HFF-Myc (cell line): ENCODE data around the gene RPS16.

Experiments
- DNase-seq: peaks from one replicate; pipeline ENCODE4 v3.0.0-alpha.2; 2011; ENCODE audit warnings: low read depth; ENCODE audit errors: extremely low read depth
- H3K4me3 ChIP-seq: replicated peaks from 2 replicates; pipeline ENCODE4 v1.5.1; 2011; ENCODE audit warnings: low read depth, mild to moderate bottlenecking, control low read depth, low read length
- CTCF ChIP-seq: IDR thresholded peaks from 2 replicates; pipeline ENCODE4 v1.5.1; 2012; ENCODE audit warnings: mild to moderate bottlenecking, low read depth, low read length, control low read depth; ENCODE audit errors: missing control alignments

RPS16 gene

GRCh38 chr19:39409208-39410016 lies 26.3 kb downstream of the RPS16 start:
- no peak for DNase-seq
- no peak for TF ChIP-seq CTCF
- peak overlapping the region; percentile 96 for H3K4me3 ChIP-seq

- no peak for TF ChIP-seq CTCF
- peak overlapping the region; percentile 96 for H3K4me3 ChIP-seq
- no peak for DNase-seq
Measured at GRCh38 chr19:39408392-39409207, 27.1 kb downstream of the RPS16 start.

GRCh38 chr19:39407660-39408391 lies 27.9 kb downstream of the RPS16 start:
- TF ChIP-seq CTCF, result no peak
- peak overlapping the region; percentile 96 for H3K4me3 ChIP-seq
- no peak for DNase-seq

- no peak for DNase-seq
- TF ChIP-seq CTCF, result no peak
- peak overlapping the region; percentile 96 for H3K4me3 ChIP-seq
Measured at GRCh38 chr19:39407410-39407659, 28.4 kb downstream of the RPS16 start.

GRCh38 chr19:39406656-39407409 lies 28.9 kb downstream of the RPS16 start, which contains the start of gene ZFP36:
Gene ZFP36, plus strand, starts transcription at chr19:39406847. Its CDS starts 58 bp downstream, at chr19:39406905.
- TF ChIP-seq CTCF, result no peak
- peak within 1 kb of the TSS; percentile 96 for H3K4me3 ChIP-seq
- no peak for DNase-seq
